ENCODE data around the gene EPHA4.

EPHA4 gene

DNA sequence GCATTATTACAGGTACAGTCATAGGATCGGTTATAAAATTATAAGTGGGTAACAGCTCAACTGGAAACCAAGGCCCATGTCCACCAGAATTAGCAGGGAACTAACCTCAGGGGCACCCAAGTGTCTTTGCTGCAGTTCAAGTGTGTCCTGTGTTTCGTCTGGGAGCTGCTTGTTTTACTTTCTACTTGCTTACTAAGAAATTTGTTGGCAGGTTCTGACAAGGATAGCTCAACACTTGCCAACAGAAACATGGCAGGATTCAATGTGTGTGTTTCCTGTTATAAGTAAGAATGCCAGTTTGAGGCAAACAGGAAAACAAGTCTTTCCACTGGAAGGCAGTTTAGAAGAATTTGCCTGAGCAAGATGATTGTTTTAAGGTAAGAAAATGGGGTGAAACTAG is 104.5 kb downstream of the EPHA4 start:
- no peak for DNase-seq

- DNase-seq = no peak
These were observed 105.4 kb downstream of the EPHA4 start for GRCh38 chr2:221466744-221467143.

GRCh38 chr2:221465776-221466175 is 106.3 kb downstream of the EPHA4 start:
- no peak for DNase-seq

- no peak for DNase-seq
These were observed 107.1 kb downstream of the EPHA4 start for GRCh38 chr2:221464971-221465370.

DNA sequence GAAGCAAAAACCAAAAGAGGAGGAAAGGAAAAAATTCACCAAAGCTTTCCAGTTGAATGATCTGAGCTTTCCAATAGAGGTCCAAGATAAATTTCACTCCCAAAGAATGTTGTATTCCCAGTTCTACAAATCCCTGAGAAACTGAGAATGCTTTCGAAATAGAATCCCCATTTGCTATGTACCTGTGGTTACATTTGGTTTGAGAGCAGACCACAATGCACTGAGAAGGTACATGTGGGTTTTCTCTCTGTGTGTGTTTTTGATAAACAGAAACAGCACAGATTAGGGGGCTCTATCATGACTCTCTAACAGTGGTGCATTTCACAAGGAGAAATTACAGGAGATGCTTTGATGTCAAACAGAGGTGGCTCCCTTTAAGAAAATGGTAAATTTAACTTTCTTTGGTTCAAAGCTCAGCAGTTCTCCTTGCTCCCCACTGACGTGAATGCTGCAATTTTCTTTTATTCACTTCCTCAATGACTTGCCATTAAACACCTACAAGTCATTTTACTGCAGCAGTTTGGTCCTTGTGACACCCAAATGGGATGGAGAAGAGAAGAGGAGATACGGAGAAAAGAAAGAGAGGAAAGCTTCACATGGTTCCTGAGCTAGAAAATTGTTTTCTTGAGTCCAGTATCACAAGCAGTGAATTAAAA is 108.7 kb downstream of the EPHA4 start:
- DNase-seq = no peak

DNA sequence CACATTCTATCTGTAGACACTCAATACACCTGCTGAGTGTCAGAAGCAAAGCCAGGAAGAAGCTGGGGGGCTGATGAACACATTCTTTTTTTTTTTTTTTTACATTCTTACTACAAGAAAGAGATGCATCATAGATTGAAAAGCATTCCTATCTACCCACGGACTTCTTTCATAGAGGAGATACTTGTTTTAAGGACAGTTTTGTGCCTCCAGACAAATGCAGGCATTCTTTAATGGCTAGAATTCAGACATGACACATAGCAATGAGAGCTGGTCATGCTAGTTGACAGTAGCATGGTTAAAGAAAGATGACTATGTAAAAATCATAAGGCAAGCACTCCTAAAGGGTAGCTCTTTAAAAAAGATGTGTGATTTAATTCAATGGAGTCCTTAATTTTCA is 110.2 kb downstream of the EPHA4 start:
- DNase-seq = no peak

DNA sequence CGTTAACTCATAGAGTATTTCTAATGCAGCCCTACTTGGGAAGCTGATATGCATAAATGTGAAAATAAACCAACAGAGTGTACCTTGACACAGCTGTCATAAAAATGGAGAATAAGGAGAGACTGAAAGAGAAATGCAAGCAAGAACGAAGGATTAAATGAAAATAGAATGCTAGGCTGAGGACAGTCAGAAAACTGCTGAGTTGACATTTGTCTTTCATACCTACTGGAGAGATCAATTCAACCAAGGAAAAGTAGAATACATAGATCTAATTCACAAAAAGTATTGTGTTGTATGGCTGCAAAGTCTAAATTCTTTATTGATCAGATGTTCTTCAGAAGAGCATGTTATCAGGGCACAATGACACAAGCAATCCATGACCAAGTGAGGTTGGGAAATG is 112.0 kb downstream of the EPHA4 start:
- DNase-seq = no peak

DNA sequence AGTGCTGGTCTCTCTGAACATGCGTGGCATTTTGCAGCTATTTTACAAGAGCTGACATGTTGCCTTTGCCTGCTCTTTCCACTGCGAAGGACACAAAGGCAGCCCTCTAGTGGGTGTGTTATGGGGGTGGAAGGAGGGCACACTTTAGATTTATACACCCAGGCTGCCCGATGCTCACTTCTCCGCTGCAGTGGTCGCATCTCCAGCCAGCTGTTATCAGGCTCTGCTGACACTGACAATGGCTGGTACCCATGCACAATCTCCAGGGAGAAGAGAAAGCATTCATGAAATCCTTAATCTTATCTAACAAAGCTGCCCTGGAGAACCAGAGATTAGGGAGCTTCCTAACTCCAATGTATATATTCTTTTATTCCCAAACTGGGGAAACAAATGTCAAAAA is 113.5 kb downstream of the EPHA4 start:
- no peak for DNase-seq

DNA sequence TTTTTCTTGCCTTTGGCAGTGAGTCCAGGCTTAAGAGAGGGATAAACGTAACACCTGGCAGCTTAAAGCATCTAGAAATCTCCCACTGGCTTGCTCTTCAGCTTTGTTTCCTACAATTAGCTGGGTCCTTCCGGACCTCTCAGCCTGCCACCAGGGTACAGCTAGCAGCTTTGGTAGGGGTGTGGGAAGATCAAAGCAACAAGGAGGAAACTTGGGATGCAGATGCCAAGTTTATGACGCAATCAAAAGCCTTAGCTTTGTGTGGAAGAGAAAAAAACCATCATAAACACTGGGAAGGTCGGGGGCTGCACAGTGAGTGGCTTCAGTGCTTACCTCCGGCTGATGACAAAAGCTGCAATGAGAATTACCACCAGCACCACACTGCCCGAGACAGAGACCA is 116.9 kb downstream of the EPHA4 start:
- no peak for DNase-seq

DNA sequence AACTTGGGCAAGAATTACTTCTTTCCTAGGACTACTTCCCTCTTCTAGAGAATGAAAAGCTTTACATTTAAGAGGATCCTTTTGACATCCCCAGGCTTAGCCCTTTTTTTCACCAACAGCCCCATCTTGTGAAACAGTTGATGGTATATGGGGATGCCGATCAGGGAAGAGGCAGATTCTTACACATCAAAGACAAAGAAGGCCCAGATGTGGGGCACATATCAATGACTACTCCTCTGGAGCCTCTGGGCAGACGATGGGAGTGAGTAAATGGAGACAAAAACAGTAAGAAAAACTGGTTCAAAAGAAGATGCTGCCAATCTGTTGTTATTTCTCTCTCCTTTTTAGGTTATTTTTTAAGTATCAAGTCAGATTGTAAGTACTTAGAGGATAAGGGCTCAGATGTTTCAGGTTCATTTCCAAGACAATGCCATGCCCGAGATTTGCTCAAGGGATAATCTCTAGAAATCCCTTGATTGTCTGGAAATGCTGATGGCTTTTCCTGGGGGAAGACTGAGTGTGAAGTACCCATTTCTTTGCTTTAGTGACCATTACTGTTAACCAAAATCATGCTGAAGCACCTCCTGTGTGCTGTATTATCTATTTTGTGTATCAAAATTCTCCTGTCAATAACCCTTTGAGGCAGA is 117.5 kb downstream of the EPHA4 start:
- no peak for DNase-seq

GRCh38 chr2:221451862-221452788 is 120.0 kb downstream of the EPHA4 start:
- no peak for DNase-seq

DNA sequence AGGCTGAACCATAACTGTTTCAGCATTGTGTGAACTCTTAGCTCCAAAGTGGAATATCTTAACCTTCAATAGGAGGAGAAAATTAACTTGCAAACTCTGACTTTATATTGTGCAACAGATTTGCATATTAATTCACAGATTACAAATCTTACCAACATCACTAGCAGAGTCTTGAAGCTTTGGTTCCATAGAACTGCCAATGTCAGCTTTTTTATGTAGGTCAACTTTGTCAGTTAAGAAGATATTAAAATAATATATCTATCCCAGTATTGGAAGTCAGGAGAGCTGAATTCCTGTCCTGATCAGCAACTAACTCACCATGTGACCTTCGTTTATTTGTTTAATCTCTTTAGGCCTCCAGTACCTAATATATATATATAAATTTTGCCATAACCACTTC is 121.8 kb downstream of the EPHA4 start:
- DNase-seq = no peak

- no peak for DNase-seq
These were observed 122.7 kb downstream of the EPHA4 start for GRCh38 chr2:221449406-221449805.

- no peak for DNase-seq
These were observed 123.2 kb downstream of the EPHA4 start for GRCh38 chr2:221448844-221449390.

- no peak for DNase-seq
These were observed 123.9 kb downstream of the EPHA4 start for GRCh38 chr2:221448057-221448843.

- DNase-seq = no peak
These were observed 124.8 kb downstream of the EPHA4 start for GRCh38 chr2:221447310-221447709.

DNA sequence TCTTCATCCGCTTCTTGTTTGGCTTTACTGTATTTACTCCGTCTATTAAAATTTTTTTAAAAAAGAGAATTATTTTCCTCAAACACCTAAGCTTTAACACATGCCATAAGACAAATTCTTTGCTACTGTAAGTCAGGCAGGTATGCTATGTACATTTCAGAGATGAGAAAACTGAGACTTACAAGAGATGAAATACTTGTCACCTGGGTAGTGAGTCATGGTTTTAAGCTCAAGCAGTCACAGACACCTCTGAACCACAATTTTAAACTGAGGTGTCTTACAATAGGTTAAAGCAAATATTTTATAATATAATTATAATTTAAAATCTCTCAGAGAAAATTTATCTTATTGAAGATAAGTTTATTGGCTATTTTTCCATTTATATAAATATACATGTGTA is 126.0 kb downstream of the EPHA4 start:
- no peak for DNase-seq

DNA sequence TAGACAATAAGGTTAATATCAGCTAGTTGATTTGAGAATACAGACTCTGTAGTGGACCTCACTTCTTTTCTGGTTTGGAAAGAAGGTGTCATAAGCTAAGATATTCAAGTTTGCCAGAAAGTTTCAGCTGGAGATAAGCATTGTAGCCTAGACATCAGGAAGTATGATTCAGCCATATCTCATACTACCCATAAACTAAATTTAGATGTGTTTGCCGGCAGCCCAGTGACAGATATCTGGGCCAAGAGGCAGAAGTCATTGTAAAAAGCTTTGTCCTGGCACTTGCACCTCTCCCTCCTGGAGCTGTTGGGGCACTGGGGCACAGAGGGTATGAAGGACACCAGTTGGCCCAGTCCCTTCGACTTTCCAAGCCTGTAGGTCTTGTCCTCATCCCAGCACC is 128.0 kb downstream of the EPHA4 start:
- DNase-seq = no peak

DNA sequence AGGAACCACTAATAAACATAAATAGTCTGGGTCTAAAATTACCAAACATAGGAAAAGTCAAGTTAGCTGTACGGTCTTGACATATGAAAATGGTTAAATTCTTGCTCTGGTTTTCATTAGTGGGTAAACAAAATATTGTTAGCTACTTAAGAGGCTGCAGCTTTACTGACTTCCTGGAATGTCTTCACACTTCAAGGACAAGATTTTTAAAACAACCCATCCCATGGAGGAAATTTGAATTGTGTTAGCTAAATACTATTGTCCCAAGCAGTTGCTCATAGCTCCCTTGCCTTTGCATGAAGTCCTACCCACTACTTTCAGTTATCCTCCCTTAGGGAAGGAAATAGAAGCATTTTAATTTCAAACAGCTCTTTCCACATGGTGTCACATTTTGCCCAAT is 128.5 kb downstream of the EPHA4 start:
- DNase-seq = no peak

GRCh38 chr2:221442128-221442527 is 130.0 kb downstream of the EPHA4 start:
- no peak for DNase-seq

- DNase-seq = no peak
These were observed 132.2 kb downstream of the EPHA4 start for GRCh38 chr2:221439761-221440479.

DNA sequence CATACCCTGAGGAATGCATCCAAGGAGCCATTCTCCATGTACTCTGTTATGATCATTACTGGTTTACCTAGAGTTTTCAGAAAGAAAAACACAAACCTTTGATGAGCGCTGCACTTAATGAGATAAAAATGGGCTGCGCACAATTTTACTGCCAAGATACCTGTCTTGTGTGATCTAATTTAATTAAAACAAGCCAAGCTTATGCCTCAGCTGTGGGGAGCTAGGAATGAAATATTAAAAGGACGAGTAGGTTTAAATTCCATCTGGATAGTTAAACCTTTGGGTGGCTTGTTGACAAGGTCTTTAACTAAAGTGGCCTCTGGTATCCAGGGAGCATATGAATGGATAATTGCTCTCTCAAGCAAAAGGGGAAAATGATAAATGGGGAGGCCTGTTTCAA is 135.0 kb downstream of the EPHA4 start:
- no peak for DNase-seq

Measured in hippocampal formation (tissue), 2 donors.